ENCODE results near the gene RNF220.

- no peak for TF ChIP-seq ZNF24 (tag by site-specific recombination; IDR thresholded peaks at IDR 0.05)
- no peak for TF ChIP-seq CTCF (tag by site-specific recombination; IDR thresholded peaks at IDR 0.05)
- TF ChIP-seq ZNF23 (tag by site-specific recombination; IDR thresholded peaks at IDR 0.05; ENCODE audit: borderline replicate concordance) = no peak
- TF ChIP-seq, protein P1, sequence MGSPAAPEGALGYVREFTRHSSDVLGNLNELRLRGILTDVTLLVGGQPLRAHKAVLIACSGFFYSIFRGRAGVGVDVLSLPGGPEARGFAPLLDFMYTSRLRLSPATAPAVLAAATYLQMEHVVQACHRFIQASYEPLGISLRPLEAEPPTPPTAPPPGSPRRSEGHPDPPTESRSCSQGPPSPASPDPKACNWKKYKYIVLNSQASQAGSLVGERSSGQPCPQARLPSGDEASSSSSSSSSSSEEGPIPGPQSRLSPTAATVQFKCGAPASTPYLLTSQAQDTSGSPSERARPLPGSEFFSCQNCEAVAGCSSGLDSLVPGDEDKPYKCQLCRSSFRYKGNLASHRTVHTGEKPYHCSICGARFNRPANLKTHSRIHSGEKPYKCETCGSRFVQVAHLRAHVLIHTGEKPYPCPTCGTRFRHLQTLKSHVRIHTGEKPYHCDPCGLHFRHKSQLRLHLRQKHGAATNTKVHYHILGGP (tag by site-specific recombination; IDR thresholded peaks at IDR 0.05) = no peak
- no peak for TF ChIP-seq ZNF133 (tag by site-specific recombination; IDR thresholded peaks at IDR 0.05)
Measured at GRCh38 chr1:44681905-44682882, 277.1 kb downstream of the RNF220 start.
